Lower leg skin (tissue), 3 donors: ENCODE data around the gene WDR54.

Source experiments
- POLR2A ChIP-seq, 2 donors: fragments of 450-650 bp; IDR thresholded peaks; one replicate each; pipeline ENCODE4 v1.6.1; 2016 to 2017; ENCODE audit warnings: antibody characterized with exemption in 2 of 2, mild to moderate bottlenecking in 1 of 2, moderate library complexity in 1 of 2
- TF ChIP-seq, protein P1 (sequence below), 3 donors: fragments of 450-650 bp; IDR thresholded peaks; one replicate each; pipeline ENCODE4 v1.5.1; 2016; ENCODE audit warnings: antibody characterized with exemption in 3 of 3, mild to moderate bottlenecking in 3 of 3, moderate library complexity in 2 of 3

DNA sequence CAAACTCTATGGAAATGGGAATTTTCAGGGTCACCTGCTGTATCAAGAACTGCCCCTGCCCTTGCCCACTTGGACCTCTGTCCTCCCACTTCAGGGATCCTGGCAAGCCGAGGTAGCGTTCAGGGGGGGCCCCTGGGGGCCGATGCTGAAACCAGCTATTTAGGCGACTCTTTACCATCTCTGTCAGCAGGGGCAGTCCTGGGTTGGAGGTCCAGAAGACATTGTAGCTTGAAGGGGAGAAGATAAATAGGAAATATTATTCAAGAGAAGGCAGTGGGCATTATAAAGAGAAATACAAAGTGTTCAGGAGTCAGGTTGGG is 41.2 kb downstream of the WDR54 start:
- TF ChIP-seq, protein P1, sequence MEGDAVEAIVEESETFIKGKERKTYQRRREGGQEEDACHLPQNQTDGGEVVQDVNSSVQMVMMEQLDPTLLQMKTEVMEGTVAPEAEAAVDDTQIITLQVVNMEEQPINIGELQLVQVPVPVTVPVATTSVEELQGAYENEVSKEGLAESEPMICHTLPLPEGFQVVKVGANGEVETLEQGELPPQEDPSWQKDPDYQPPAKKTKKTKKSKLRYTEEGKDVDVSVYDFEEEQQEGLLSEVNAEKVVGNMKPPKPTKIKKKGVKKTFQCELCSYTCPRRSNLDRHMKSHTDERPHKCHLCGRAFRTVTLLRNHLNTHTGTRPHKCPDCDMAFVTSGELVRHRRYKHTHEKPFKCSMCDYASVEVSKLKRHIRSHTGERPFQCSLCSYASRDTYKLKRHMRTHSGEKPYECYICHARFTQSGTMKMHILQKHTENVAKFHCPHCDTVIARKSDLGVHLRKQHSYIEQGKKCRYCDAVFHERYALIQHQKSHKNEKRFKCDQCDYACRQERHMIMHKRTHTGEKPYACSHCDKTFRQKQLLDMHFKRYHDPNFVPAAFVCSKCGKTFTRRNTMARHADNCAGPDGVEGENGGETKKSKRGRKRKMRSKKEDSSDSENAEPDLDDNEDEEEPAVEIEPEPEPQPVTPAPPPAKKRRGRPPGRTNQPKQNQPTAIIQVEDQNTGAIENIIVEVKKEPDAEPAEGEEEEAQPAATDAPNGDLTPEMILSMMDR (IDR thresholded peaks at IDR 0.05), result no peak
- no peak for TF ChIP-seq POLR2A (IDR thresholded peaks at IDR 0.05)
